DMS53 (cell line): ENCODE data around the gene HOMEZ.
"Not testable (repeated sequence)": the region's sequence is repeated elsewhere in the genome, so short reads cannot be mapped to it uniquely, and the experiment has no call there.

Experiments used
- DNase-seq: peaks from one replicate; lab custom pipeline; 2025; lab: John Stamatoyannopoulos, UW

HOMEZ gene

GRCh38 chr14:23281247-23281646, 4.7 kb downstream of the HOMEZ start:
- no peak for DNase-seq

GRCh38 chr14:23277928-23278327, 8.0 kb downstream of the HOMEZ start:
- DNase-seq: peak; percentile 6

- no peak for DNase-seq
These were observed 8.7 kb downstream of the HOMEZ start for GRCh38 chr14:23277189-23277588.

GRCh38 chr14:23275412-23275811, 10.5 kb downstream of the HOMEZ start:
- no peak for DNase-seq

GRCh38 chr14:23269193-23269592, 16.7 kb downstream of the HOMEZ start:
- DNase-seq: no peak

GRCh38 chr14:23260849-23261248, 25.1 kb downstream of the HOMEZ start:
- DNase-seq: not testable (repeated sequence)

- DNase-seq: no peak
These were observed 26.5 kb downstream of the HOMEZ start for GRCh38 chr14:23259426-23259825.

- no peak for DNase-seq
These were observed 27.7 kb downstream of the HOMEZ start for GRCh38 chr14:23258256-23258655.

- no peak for DNase-seq
These were observed 33.3 kb downstream of the HOMEZ start for GRCh38 chr14:23252420-23253333.

GRCh38 chr14:23252006-23252405, 33.9 kb downstream of the HOMEZ start:
- no peak for DNase-seq

GRCh38 chr14:23249824-23250223, 36.1 kb downstream of the HOMEZ start:
- no peak for DNase-seq

GRCh38 chr14:23248601-23249000, 37.3 kb downstream of the HOMEZ start:
- DNase-seq: no peak

GRCh38 chr14:23245282-23245681, 40.6 kb downstream of the HOMEZ start:
- DNase-seq: peak; percentile 50

- DNase-seq: no peak
These were observed 42.9 kb downstream of the HOMEZ start for GRCh38 chr14:23243066-23243465.

- no peak for DNase-seq
These were observed 43.9 kb downstream of the HOMEZ start for GRCh38 chr14:23242076-23242475.

- not testable (repeated sequence) for DNase-seq
These were observed 44.7 kb downstream of the HOMEZ start for GRCh38 chr14:23241061-23241715.

- no peak for DNase-seq
These were observed 45.3 kb downstream of the HOMEZ start for GRCh38 chr14:23240661-23241060.

GRCh38 chr14:23237772-23238594, 47.9 kb downstream of the HOMEZ start, which contains the start of gene RNF212B:
RNF212B (plus strand) TSS chr14:23237936; CDS start chr14:23240346, 2,410 bp downstream.
- DNase-seq: peak; percentile 96

GRCh38 chr14:23232241-23232808, 53.6 kb downstream of the HOMEZ start:
- not testable (repeated sequence) for DNase-seq

GRCh38 chr14:23228812-23229211, 57.1 kb downstream of the HOMEZ start:
- no peak for DNase-seq

- DNase-seq: no peak
These were observed 58.4 kb downstream of the HOMEZ start for GRCh38 chr14:23227566-23227965.

- DNase-seq: not testable (repeated sequence)
These were observed 61.0 kb downstream of the HOMEZ start for GRCh38 chr14:23224958-23225357.
